Neural progenitor cell (in vitro differentiated cells): ENCODE results near the gene EHF. TPM values are rescaled to one million over a fixed set of nuclear protein-coding genes. Genes with fewer than 3 reads are reported as not detected.

Experiments
- DNase-seq: peaks from one replicate; pipeline ENCODE4 v3.0.0-alpha.2; 2016; ENCODE audit warnings: low spot score
- H2AFZ ChIP-seq: fragments of 200-600 bp; sonication (generic); replicated peaks from 2 replicates; pipeline ENCODE4 v1.6.1; 2016; ENCODE audit warnings: antibody characterized with exemption
- H3F3A ChIP-seq: fragments of 200-600 bp; sonication (generic); 2 replicates; pipeline ENCODE4 v1.6.1; 2016; ENCODE audit warnings: antibody characterized with exemption, low read depth
- H3K27ac ChIP-seq: fragments of 200-600 bp; sonication (generic); 2 replicates; pipeline ENCODE4 v1.5.1; 2016; ENCODE audit warnings: mild to moderate bottlenecking
- H3K27me3 ChIP-seq: fragments of 200-600 bp; sonication (generic); 2 replicates; pipeline ENCODE4 v1.6.1; 2016; ENCODE audit warnings: mild to moderate bottlenecking, moderate library complexity
- H3K36me3 ChIP-seq: fragments of 200-600 bp; sonication (generic); 2 replicates; pipeline ENCODE4 v1.5.1; 2016
- H3K4me1 ChIP-seq: fragments of 200-600 bp; sonication (generic); 2 replicates; pipeline ENCODE4 v1.6.1; 2016; ENCODE audit warnings: mixed run types
- H3K4me2 ChIP-seq: fragments of 200-600 bp; sonication (generic); 2 replicates; pipeline ENCODE4 v1.6.1; 2016
- H3K4me3 ChIP-seq: fragments of 200-600 bp; sonication (generic); 2 replicates; pipeline ENCODE4 v1.5.1; 2016
- H3K79me2 ChIP-seq: fragments of 200-600 bp; sonication (generic); 2 replicates; pipeline ENCODE4 v1.6.1; 2016; ENCODE audit warnings: low read depth
- H3K9ac ChIP-seq: fragments of 200-600 bp; sonication (generic); 2 replicates; pipeline ENCODE4 v1.6.1; 2016
- H3K9me3 ChIP-seq: fragments of 200-600 bp; sonication (generic); 2 replicates; pipeline ENCODE4 v1.5.1; 2016; ENCODE audit warnings: low read depth
- H4K20me1 ChIP-seq: fragments of 200-600 bp; sonication (generic); 2 replicates; pipeline ENCODE4 v1.6.1; 2016; ENCODE audit warnings: low read depth
- H3K27ac Mint-ChIP-seq: 3 replicates; pipeline ENCODE4 v1.8.0; 2021; ENCODE audit warnings: mixed read lengths
- H3K27me3 Mint-ChIP-seq: 2 replicates; pipeline ENCODE4 v1.8.0; 2022; ENCODE audit warnings: low read depth, mild to moderate bottlenecking, inconsistent platforms, moderate library complexity, mixed read lengths; ENCODE audit not compliant: insufficient read depth
- H3K36me3 Mint-ChIP-seq: 3 replicates; pipeline ENCODE4 v1.8.0; 2021; ENCODE audit warnings: mixed read lengths
- H3K4me1 Mint-ChIP-seq: 3 replicates; pipeline ENCODE4 v1.8.0; 2021; ENCODE audit warnings: mixed read lengths
- H3K4me3 Mint-ChIP-seq: 3 replicates; pipeline ENCODE4 v1.8.0; 2021; ENCODE audit warnings: mild to moderate bottlenecking, moderate library complexity, mixed read lengths
- H3K9me3 Mint-ChIP-seq: 3 replicates; pipeline ENCODE4 v1.8.0; 2020; ENCODE audit warnings: mixed read lengths
- CTCF ChIP-seq: fragments of 200-600 bp; sonication (generic); IDR thresholded peaks from 2 replicates; pipeline ENCODE4 v1.5.1; 2017; ENCODE audit warnings: antibody characterized with exemption, mild to moderate bottlenecking
- EZH2 ChIP-seq: fragments of 200-600 bp; sonication (generic); IDR thresholded peaks from 2 replicates; pipeline ENCODE4 v1.6.1; 2017; ENCODE audit warnings: antibody characterized with exemption, mild to moderate bottlenecking, moderate library complexity
- EZH2phosphoT487 ChIP-seq: fragments of 200-600 bp; sonication (generic); IDR thresholded peaks from 2 replicates; pipeline ENCODE4 v1.6.1; 2017; ENCODE audit warnings: antibody characterized with exemption
- total RNA-seq: library from RNA; depleted of rRNA; stranded (reverse); fragments of >200 nt; gene quantifications from 2 replicates; pipeline ENCODE4 v1.2.3, GENCODE V29; 2015; ENCODE audit warnings: low replicate concordance

The EHF gene
- total RNA-seq, 1 donor from 2014 or later = not detected

- Histone ChIP-seq H3K4me2 (no peak overlapping the region), H3K27me3 (no peaks in the 10 kb centered on the region), H3K9ac (no peak overlapping the region), H3F3A (no peaks in the 10 kb centered on the region), H3K27ac (no peak overlapping the region), H3K36me3 (no peaks in the 10 kb centered on the region), H3K4me3 (no peak overlapping the region), H3K4me1 (peaks cover 10% of the 10 kb centered on the region), H4K20me1 (no peaks in the 10 kb centered on the region), H2AFZ (no peak overlapping the region), H3K79me2 (no peaks in the 10 kb centered on the region), H3K9me3 (no peaks in the 10 kb centered on the region)
- Mint-ChIP-seq H3K4me3 (no peak overlapping the region), H3K4me1 (peaks cover 6% of the 10 kb centered on the region), H3K27ac (no peak overlapping the region), H3K9me3 (peaks cover 2% of the 10 kb centered on the region), H3K27me3 (no peaks in the 10 kb centered on the region), H3K36me3 (no peaks in the 10 kb centered on the region)
- TF ChIP-seq EZH2 (no peak), EZH2phosphoT487 (no peak), CTCF (no peak)
- DNase-seq = no peak
Observed at GRCh38 chr11:34679681-34680080, 58.8 kb downstream of the EHF start.

GRCh38 chr11:34680206-34680605 lies 59.3 kb downstream of the EHF start:
- Mint-ChIP-seq H3K27ac (no peak overlapping the region), H3K36me3 (no peaks in the 10 kb centered on the region), H3K27me3 (no peaks in the 10 kb centered on the region), H3K9me3 (peaks cover 2% of the 10 kb centered on the region), H3K4me1 (peaks cover 5% of the 10 kb centered on the region), H3K4me3 (no peak overlapping the region)
- no peaks in the 10 kb centered on the region for H3K79me2 ChIP-seq
- no peak overlapping the region for H3K4me2 ChIP-seq
- H3K36me3 ChIP-seq = no peaks in the 10 kb centered on the region
- no peaks in the 10 kb centered on the region for H3F3A ChIP-seq
- H3K4me1 ChIP-seq = peaks cover 10% of the 10 kb centered on the region
- H3K4me3 ChIP-seq = no peak overlapping the region
- no peak overlapping the region for H3K9ac ChIP-seq
- no peak for TF ChIP-seq EZH2phosphoT487
- TF ChIP-seq CTCF = no peak
- TF ChIP-seq EZH2 = no peak
- no peak overlapping the region for H2AFZ ChIP-seq
- no peak overlapping the region for H3K27ac ChIP-seq
- no peaks in the 10 kb centered on the region for H4K20me1 ChIP-seq
- no peaks in the 10 kb centered on the region for H3K27me3 ChIP-seq
- no peaks in the 10 kb centered on the region for H3K9me3 ChIP-seq
- DNase-seq = no peak

GRCh38 chr11:34680918-34681586 lies 60.2 kb downstream of the EHF start:
- no peak for DNase-seq
- TF ChIP-seq CTCF = no peak
- Histone ChIP-seq H3K4me3 (no peak overlapping the region), H2AFZ (no peak overlapping the region), H3F3A (peaks cover 3% of the 10 kb centered on the region), H3K9me3 (no peaks in the 10 kb centered on the region), H3K4me1 (peaks cover 10% of the 10 kb centered on the region), H3K27ac (no peak overlapping the region), H3K4me2 (no peak overlapping the region), H3K27me3 (no peaks in the 10 kb centered on the region), H3K79me2 (no peaks in the 10 kb centered on the region), H3K9ac (no peak overlapping the region), H4K20me1 (no peaks in the 10 kb centered on the region), H3K36me3 (no peaks in the 10 kb centered on the region)
- no peaks in the 10 kb centered on the region for H3K9me3 Mint-ChIP-seq
- H3K27ac Mint-ChIP-seq = no peak overlapping the region
- H3K4me1 Mint-ChIP-seq = peaks cover 4% of the 10 kb centered on the region
- no peak overlapping the region for H3K4me3 Mint-ChIP-seq
- no peaks in the 10 kb centered on the region for H3K36me3 Mint-ChIP-seq
- no peaks in the 10 kb centered on the region for H3K27me3 Mint-ChIP-seq
